Measurements from ENCODE around the gene LASP1.
"Not testable (repeated sequence)": the region's sequence is repeated elsewhere in the genome, so short reads cannot be mapped to it uniquely, and the experiment has no call there.

Gene LASP1

GRCh38 chr17:38911081-38911730 is 41.3 kb downstream of the LASP1 start:
- no peak for DNase-seq

- not testable (repeated sequence) for DNase-seq
These were observed 41.8 kb downstream of the LASP1 start for GRCh38 chr17:38911731-38912081.

- no peak for DNase-seq
These were observed 42.5 kb downstream of the LASP1 start for GRCh38 chr17:38912221-38912813.

- DNase-seq, result no peak
These were observed 45.1 kb downstream of the LASP1 start for GRCh38 chr17:38914741-38915638.

- DNase-seq, result no peak
These were observed 45.8 kb downstream of the LASP1 start for GRCh38 chr17:38915639-38915995.

GRCh38 chr17:38916771-38917170 is 46.9 kb downstream of the LASP1 start:
- no peak for DNase-seq

GRCh38 chr17:38917259-38917658 is 47.4 kb downstream of the LASP1 start:
- DNase-seq, result no peak

GRCh38 chr17:38918129-38918913 is 48.5 kb downstream of the LASP1 start:
- DNase-seq, result no peak

- DNase-seq, result no peak
These were observed 49.1 kb downstream of the LASP1 start for GRCh38 chr17:38918916-38919315.

- DNase-seq, result no peak
These were observed 49.6 kb downstream of the LASP1 start for GRCh38 chr17:38919316-38920078.

GRCh38 chr17:38920374-38921291 is 50.8 kb downstream of the LASP1 start:
- DNase-seq, result no peak

- no peak for DNase-seq
These were observed 52.0 kb downstream of the LASP1 start for GRCh38 chr17:38921756-38922411.

GRCh38 chr17:38922538-38923297 is 52.9 kb downstream of the LASP1 start:
- DNase-seq, result peak; percentile 55

GRCh38 chr17:38925263-38925995 is 55.6 kb downstream of the LASP1 start, which contains the start of gene LASP1NB:
LASP1NB (plus strand) TSS chr17:38925614.
- no peak for DNase-seq

GRCh38 chr17:38926293-38927070 is 56.6 kb downstream of the LASP1 start:
- DNase-seq, result peak; percentile 34

GRCh38 chr17:38930782-38931181 is 60.9 kb downstream of the LASP1 start:
- DNase-seq, result not testable (repeated sequence)

- DNase-seq, result not testable (repeated sequence)
These were observed 64.1 kb downstream of the LASP1 start for GRCh38 chr17:38933962-38934361.

- DNase-seq, result no peak
These were observed 70.1 kb downstream of the LASP1 start for GRCh38 chr17:38939987-38940386.
